DMS53 treated with DMSO at 0.1 percent for 48 hours (cell line): ENCODE measurements around the gene TPRG1L.

Source experiments
- DNase-seq: peaks from one replicate; lab custom pipeline; 2025; ENCODE audit not compliant: unreplicated experiment; lab: John Stamatoyannopoulos, UW

TPRG1L gene

DNA sequence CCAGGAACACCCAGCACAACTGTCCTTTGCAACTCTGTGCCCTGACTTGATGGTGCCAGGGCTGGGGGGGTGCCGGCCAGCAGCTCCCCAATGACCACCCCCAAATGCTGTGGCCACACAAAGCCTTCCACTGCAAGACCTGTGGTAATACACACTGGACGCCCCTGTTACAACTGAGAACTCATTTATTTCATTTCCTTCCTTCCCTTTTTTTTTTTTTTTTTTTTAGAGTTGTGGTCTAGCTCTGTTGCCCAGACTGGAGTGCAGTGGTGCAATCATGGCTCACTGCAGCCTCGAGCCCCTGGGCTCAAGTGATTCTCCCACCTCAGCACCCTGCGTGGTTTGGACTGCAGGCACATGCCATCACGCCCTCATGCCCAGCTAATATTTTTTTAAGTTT is 52.7 kb downstream of the TPRG1L start:
- DNase-seq = no peak

DNA sequence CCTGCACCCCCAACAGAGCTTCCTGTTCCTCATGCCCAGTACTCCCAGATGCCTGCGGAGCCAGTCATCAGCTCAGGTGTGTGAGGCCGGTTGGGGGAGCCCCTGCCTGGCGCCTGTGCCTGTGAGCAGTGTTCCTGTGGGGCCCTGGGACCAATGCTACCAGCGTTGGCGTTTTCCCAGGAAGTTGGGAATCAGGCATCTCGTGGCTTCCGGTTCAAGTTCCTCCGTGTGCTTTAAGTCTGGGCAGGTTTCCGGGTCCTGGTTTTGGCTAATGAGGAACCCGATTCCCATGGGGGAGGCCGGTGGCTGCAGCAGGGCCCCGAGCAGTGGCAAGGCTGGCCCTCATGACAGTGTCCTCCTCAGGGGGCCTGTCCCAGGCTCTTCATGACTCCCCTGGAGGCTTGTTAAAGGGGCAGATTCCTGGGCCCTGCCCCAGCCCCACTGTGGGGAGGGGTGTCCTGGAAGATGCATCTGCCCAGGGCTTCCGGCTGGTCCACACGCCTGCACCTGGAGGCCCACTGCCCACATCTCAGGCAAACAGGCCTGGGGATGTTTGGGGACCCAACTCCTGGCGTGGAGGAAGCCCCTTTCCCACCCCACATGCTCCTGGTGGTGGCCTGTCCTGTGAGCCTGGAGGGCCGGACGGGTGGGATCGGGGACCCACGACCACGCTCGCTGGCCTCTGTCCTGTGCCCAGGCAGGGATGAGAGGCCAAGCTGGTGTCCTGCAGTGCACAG is 53.7 kb downstream of the TPRG1L start:
- DNase-seq = no peak

DNA sequence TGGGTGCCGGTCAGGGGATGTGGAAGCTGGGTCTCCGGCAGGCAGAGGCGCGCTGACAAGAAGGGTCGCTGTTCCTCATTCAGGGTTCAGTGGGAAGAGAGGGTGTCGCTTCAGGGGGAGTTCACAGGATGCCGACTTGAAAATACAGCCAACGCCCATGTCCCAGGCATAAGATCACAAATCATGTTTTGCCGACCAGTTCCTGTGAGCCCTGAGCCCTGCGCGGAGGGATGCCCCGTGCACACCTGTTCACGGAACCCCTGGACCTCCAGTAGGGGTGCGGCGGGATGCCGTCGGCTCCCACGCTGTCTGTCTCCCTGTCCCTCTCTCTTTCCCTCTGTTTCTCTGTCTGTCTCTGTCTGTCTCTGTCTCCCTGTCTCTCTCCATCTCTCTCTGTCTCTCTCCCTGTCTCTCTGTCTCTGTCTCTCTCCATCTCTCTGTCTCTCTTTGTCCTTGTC is 54.3 kb downstream of the TPRG1L start:
- DNase-seq = no peak
